CD4-positive, alpha-beta T cell (primary cell): ENCODE measurements around the gene CCDC102B. TPM values are rescaled to one million over a fixed set of nuclear protein-coding genes. Genes with fewer than 3 reads are reported as not detected.

Experiments
- ATAC-seq: fragments of 200-7000 bp; cut with Tn5 transposase; one replicate; pipeline ENCODE4 v1.10.0; 2022; ENCODE audit warnings: mild to moderate bottlenecking; ENCODE audit not compliant: poor library complexity
- CTCF ChIA-PET: fragments of 350-600 bp; sonication (Branson Sonifier 250); formaldehyde crosslinking; loops from one replicate; lab custom pipeline; 2021; ENCODE audit warnings: antibody characterized with exemption, inconsistent platforms; lab: Charles Lee
- POLR2A ChIA-PET: fragments of 350-600 bp; sonication (Branson Sonifier 250); formaldehyde crosslinking; loops from one replicate; lab custom pipeline; 2021; ENCODE audit warnings: antibody characterized with exemption, inconsistent platforms; lab: Charles Lee
- DNase-seq, 14 experiments: peaks; one replicate each; pipeline ENCODE4 v3.0.0-alpha.2; 2013 to 2020; ENCODE audit warnings: mixed read lengths in 2 of 14
- H3K27ac ChIP-seq, 2 donors: one replicate each; pipeline versions ENCODE4 v1.5.1 to v1.7.0; 2013; ENCODE audit warnings: low read length in 2 of 2, low read depth in 1 of 2, mild to moderate bottlenecking in 1 of 2
- H3K27me3 ChIP-seq, 2 experiments: 1 replicate in 1 of 2; 2 replicates in 1 of 2; pipeline versions ENCODE4 v1.6.1 to v1.7.0; 2013; ENCODE audit warnings: low read length in 2 of 2, control low read depth in 1 of 2, mild to moderate bottlenecking in 1 of 2, moderate library complexity in 1 of 2; ENCODE audit not compliant: insufficient read depth in 2 of 2, control insufficient read depth in 1 of 2
- H3K36me3 ChIP-seq: one replicate; pipeline ENCODE4 v1.6.1; 2013; ENCODE audit warnings: low read length, control low read depth; ENCODE audit not compliant: insufficient read depth
- H3K4me1 ChIP-seq: one replicate; pipeline ENCODE4 v1.6.1; 2013; ENCODE audit warnings: low read length, control low read depth; ENCODE audit not compliant: insufficient read depth
- H3K4me3 ChIP-seq: one replicate; pipeline ENCODE4 v1.5.1; 2013; ENCODE audit warnings: mild to moderate bottlenecking, low read length, moderate library complexity
- H3K9me3 ChIP-seq, 2 experiments: 1 replicate in 1 of 2; 2 replicates in 1 of 2; pipeline versions ENCODE4 v1.6.1 to v1.7.0; 2013; ENCODE audit warnings: low read length in 2 of 2, mild to moderate bottlenecking in 2 of 2, control low read depth in 1 of 2, moderate library complexity in 1 of 2; ENCODE audit not compliant: control insufficient read depth in 1 of 2, insufficient read depth in 1 of 2
- H3K27ac Mint-ChIP-seq: one replicate; pipeline ENCODE4 v1.8.0; 2020; ENCODE audit warnings: mixed read lengths
- H3K27me3 Mint-ChIP-seq: one replicate; pipeline ENCODE4 v1.8.0; 2021; ENCODE audit warnings: mixed read lengths
- H3K36me3 Mint-ChIP-seq: one replicate; pipeline ENCODE4 v1.8.0; 2021; ENCODE audit warnings: low read depth, mixed read lengths
- H3K4me1 Mint-ChIP-seq: one replicate; pipeline ENCODE4 v1.8.0; 2021; ENCODE audit warnings: low read depth, mixed read lengths
- H3K4me3 Mint-ChIP-seq: one replicate; pipeline ENCODE4 v1.8.0; 2020; ENCODE audit warnings: mild to moderate bottlenecking, mixed read lengths
- H3K9me3 Mint-ChIP-seq: one replicate; pipeline ENCODE4 v1.8.0; 2020; ENCODE audit warnings: mixed read lengths
- CTCF ChIP-seq: fragments of 200-600 bp; IDR thresholded peaks from one replicate; pipeline ENCODE4 v1.8.0; 2022; ENCODE audit warnings: antibody characterized with exemption, mild to moderate bottlenecking
- intact Hi-C, 2 experiments: fragments of 100-400 bp; cut with DNase I in 1 of 2; cut with micrococcal nuclease in 1 of 2; formaldehyde crosslinking; loops; one replicate each; pipeline versions ENCODE4 v1.15.1 to v1.9.0; 2023 to 2025; cut with DNase I, micrococcal nuclease
- total RNA-seq, 174 experiments: library from RNA in 2 of 174; stranded (reverse) in 2 of 174; gene quantifications; one replicate each; pipeline ENCODE4 v1.2.3 and lab custom pipeline; 2021 to 2026

CCDC102B gene
- total RNA-seq, 2 experiments from 2014 or later, result 2.6 to 3.0 TPM

DNA sequence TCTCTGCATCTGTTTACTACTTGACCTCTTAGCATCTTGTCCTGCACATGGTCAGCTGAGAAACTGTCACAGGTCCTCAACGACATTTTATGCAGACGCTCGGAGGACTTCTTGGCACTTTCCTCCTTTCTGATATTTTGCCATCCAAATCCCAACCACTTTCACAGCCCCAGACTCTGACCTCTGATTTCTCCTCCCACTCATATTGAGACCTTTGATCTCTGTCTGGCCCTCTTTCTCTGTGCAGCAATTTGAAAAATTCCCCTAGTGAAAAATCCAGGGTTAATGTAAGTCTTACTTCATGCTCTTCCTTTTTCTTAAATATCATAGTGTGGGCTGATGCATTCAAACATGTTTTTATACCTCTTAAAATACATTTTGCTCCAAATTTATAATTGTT is 273.8 kb downstream of the CCDC102B start:
- Mint-ChIP-seq H3K4me1 (no peaks in the 10 kb centered on the region), H3K36me3 (no peaks in the 10 kb centered on the region), H3K4me3 (no peak overlapping the region), H3K27ac (no peak overlapping the region), H3K9me3 (no peaks in the 10 kb centered on the region), H3K27me3 (no peaks in the 10 kb centered on the region)
- H3K4me3 ChIP-seq, result no peak overlapping the region
- H3K9me3 ChIP-seq, result no peaks in the 10 kb centered on the region
- no peaks in the 10 kb centered on the region for H3K27me3 ChIP-seq
- DNase-seq (peak in 1 of 14 experiments; percentile 0), ATAC-seq (no peak)
- TF ChIP-seq CTCF, result no peak
- H3K27ac ChIP-seq, result no peak overlapping the region
- intact Hi-C loops, result no loop called here
- H3K36me3 ChIP-seq, result no peaks in the 10 kb centered on the region
- ChIA-PET POLR2A (no interaction called here), CTCF (no interaction called here)
- no peaks in the 10 kb centered on the region for H3K4me1 ChIP-seq

- H3K36me3 ChIP-seq, result no peaks in the 10 kb centered on the region
- Mint-ChIP-seq H3K9me3 (no peaks in the 10 kb centered on the region), H3K4me1 (no peaks in the 10 kb centered on the region), H3K36me3 (no peaks in the 10 kb centered on the region), H3K27ac (no peak overlapping the region), H3K4me3 (no peak overlapping the region), H3K27me3 (no peaks in the 10 kb centered on the region)
- no peak overlapping the region for H3K4me3 ChIP-seq
- POLR2A ChIA-PET, result no interaction called here
- no peaks in the 10 kb centered on the region for H3K9me3 ChIP-seq
- intact Hi-C loops, result no loop called here
- TF ChIP-seq CTCF, result no peak
- no peaks in the 10 kb centered on the region for H3K4me1 ChIP-seq
- no peaks in the 10 kb centered on the region for H3K27me3 ChIP-seq
- no peak overlapping the region for H3K27ac ChIP-seq
- no peak for ATAC-seq
- DNase-seq, result no peak
- CTCF ChIA-PET, result no interaction called here
Observed at GRCh38 chr18:69081846-69082245, 284.0 kb downstream of the CCDC102B start.

DNA sequence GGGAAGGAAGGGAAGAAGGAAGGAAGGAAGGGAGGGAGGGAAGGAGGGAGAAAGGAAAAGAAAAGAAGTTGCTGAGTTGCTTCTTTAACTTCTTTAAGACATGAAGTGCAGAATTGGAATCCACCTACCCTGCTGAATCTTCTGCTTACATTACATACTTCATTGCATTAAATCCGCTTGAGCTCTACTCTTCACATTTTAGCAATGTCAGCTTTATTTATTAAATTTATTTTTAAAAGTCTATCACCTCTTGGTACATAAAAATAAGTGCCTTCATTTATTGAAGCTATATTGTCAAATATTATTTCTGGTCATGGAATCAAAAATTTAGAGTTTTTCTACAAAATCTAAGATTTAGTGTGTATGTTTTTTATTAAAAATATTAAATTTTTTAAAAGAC is 284.6 kb downstream of the CCDC102B start:
- ChIA-PET CTCF (no interaction called here), POLR2A (no interaction called here)
- H3K4me3 ChIP-seq, result no peak overlapping the region
- H3K4me3 Mint-ChIP-seq, result no peak overlapping the region
- H3K27me3 ChIP-seq, result no peaks in the 10 kb centered on the region
- no peaks in the 10 kb centered on the region for H3K36me3 ChIP-seq
- intact Hi-C loops, result no loop called here
- H3K4me1 Mint-ChIP-seq, result no peaks in the 10 kb centered on the region
- DNase-seq (no peak), ATAC-seq (no peak)
- no peaks in the 10 kb centered on the region for H3K4me1 ChIP-seq
- no peak for TF ChIP-seq CTCF
- H3K27me3 Mint-ChIP-seq, result no peaks in the 10 kb centered on the region
- H3K27ac Mint-ChIP-seq, result no peak overlapping the region
- H3K27ac ChIP-seq, result no peak overlapping the region
- no peaks in the 10 kb centered on the region for H3K9me3 ChIP-seq
- H3K9me3 Mint-ChIP-seq, result no peaks in the 10 kb centered on the region
- no peaks in the 10 kb centered on the region for H3K36me3 Mint-ChIP-seq
